ENCODE results near the gene CALD1.

CALD1 gene

GRCh38 chr7:134761266-134761665 is 18.2 kb upstream of the CALD1 start:
- no peaks in the 10 kb centered on the region for H3K4me1 ChIP-seq (ENCODE audit: control insufficient read depth in 1 of 2, insufficient read depth in 2 of 2, low read length in 2 of 2)
- no peak overlapping the region for H3K27ac ChIP-seq (ENCODE audit: low read depth, low read length)
- H3K9ac ChIP-seq (ENCODE audit: low read depth in 1 of 2, low read length in 2 of 2), result no peak overlapping the region
- H3K27me3 ChIP-seq (ENCODE audit: control insufficient read depth in 1 of 2, insufficient read depth in 2 of 2, low read length in 2 of 2), result no peaks in the 10 kb centered on the region
- no peaks in the 10 kb centered on the region for H3K9me3 ChIP-seq (ENCODE audit: control insufficient read depth in 1 of 2, low read length in 2 of 2)
- no peaks in the 10 kb centered on the region for H3K36me3 ChIP-seq (ENCODE audit: control insufficient read depth in 1 of 2, insufficient read depth in 2 of 2, low read length in 2 of 2)
- no peak overlapping the region for H3K4me3 ChIP-seq (ENCODE audit: low read depth in 1 of 2, low read length in 2 of 2)

DNA sequence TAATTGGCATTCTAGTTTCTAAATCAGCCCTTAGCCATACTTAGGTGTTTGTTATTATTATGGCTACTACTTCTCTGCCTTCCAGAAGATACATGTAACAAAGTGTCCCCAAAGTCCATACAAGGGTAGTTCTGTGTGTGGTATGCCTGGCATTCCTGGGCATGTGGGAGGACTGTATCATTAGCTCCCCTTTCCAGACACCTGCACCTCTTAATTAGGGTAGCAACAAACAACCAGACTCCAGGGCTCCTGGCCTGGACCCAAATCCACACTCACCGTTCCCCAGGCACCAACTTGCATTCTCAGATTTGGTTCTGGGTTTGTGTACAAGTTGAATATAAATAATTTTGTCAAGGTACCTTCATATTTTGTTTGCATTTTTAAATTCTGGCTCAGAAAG is 15.5 kb upstream of the CALD1 start:
- no peaks in the 10 kb centered on the region for H3K4me1 ChIP-seq (ENCODE audit: control insufficient read depth in 1 of 2, insufficient read depth in 2 of 2, low read length in 2 of 2)
- no peaks in the 10 kb centered on the region for H3K36me3 ChIP-seq (ENCODE audit: control insufficient read depth in 1 of 2, insufficient read depth in 2 of 2, low read length in 2 of 2)
- no peaks in the 10 kb centered on the region for H3K9me3 ChIP-seq (ENCODE audit: control insufficient read depth in 1 of 2, low read length in 2 of 2)
- no peaks in the 10 kb centered on the region for H3K27me3 ChIP-seq (ENCODE audit: control insufficient read depth in 1 of 2, insufficient read depth in 2 of 2, low read length in 2 of 2)
- no peak overlapping the region for H3K4me3 ChIP-seq (ENCODE audit: low read depth in 1 of 2, low read length in 2 of 2)
- H3K27ac ChIP-seq (ENCODE audit: low read depth, low read length), result no peak overlapping the region
- H3K9ac ChIP-seq (ENCODE audit: low read depth in 1 of 2, low read length in 2 of 2), result no peak overlapping the region

DNA sequence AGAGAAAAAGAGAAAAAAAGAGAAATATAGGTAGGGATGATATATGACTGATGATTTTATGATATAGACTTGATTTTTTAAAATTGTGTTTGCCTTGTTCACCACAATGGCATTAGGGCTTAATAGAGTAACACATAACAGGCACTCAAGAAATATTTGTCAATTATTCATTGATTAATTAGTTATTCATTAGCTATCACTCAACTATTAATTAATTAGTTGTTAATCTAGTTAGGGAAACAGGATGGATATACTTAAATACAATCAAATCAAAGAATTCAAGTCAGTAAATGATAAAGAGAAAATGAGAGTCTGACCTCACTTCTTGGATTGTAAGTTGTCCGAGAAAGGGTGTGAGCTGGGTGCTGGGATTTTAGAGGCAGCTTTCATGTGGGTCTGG is 15.1 kb upstream of the CALD1 start:
- no peak overlapping the region for H3K4me3 ChIP-seq (ENCODE audit: low read depth in 1 of 2, low read length in 2 of 2)
- H3K36me3 ChIP-seq (ENCODE audit: control insufficient read depth in 1 of 2, insufficient read depth in 2 of 2, low read length in 2 of 2), result no peaks in the 10 kb centered on the region
- no peak overlapping the region for H3K27ac ChIP-seq (ENCODE audit: low read depth, low read length)
- no peaks in the 10 kb centered on the region for H3K27me3 ChIP-seq (ENCODE audit: control insufficient read depth in 1 of 2, insufficient read depth in 2 of 2, low read length in 2 of 2)
- no peaks in the 10 kb centered on the region for H3K4me1 ChIP-seq (ENCODE audit: control insufficient read depth in 1 of 2, insufficient read depth in 2 of 2, low read length in 2 of 2)
- no peak overlapping the region for H3K9ac ChIP-seq (ENCODE audit: low read depth in 1 of 2, low read length in 2 of 2)
- H3K9me3 ChIP-seq (ENCODE audit: control insufficient read depth in 1 of 2, low read length in 2 of 2), result no peaks in the 10 kb centered on the region

DNA sequence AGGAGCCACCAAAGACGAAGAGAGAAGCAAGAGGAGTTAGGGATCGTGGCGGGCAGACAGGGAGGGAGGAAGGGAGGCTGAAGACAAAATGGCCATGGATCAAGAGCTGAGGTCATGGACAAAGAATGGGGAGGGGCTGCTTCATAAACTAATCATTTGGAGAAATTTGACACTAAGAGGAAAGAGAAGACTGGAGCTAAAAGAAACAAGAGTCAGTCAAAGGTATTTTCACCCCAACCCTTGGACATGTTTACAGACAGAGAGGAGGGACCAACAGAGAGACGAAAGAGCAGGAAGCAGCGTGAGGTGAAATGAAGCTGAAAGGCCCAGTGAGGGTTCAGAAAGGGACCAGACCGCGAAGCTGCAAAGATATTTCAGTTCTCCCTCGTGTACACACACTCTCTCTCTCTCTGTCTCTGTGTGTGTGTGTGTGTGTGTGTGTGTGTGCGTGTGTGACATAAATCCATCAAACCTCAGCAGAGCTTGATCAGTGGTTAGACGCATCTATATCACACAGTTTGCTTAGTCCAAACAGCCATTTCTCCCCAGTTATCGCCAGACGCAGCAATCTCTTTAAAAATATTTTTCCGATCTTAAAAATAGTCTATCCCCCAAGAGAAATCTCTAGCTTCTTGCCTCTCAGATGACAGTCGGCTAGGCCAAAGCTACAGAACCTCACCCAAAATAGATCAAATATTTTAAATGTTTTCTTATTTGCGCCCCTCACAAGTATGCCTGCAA is 12.5 kb upstream of the CALD1 start:
- Histone ChIP-seq H3K9me3 (ENCODE audit: control insufficient read depth in 1 of 2, low read length in 2 of 2) (no peaks in the 10 kb centered on the region), H3K4me1 (ENCODE audit: control insufficient read depth in 1 of 2, insufficient read depth in 2 of 2, low read length in 2 of 2) (no peaks in the 10 kb centered on the region), H3K27me3 (ENCODE audit: control insufficient read depth in 1 of 2, insufficient read depth in 2 of 2, low read length in 2 of 2) (no peaks in the 10 kb centered on the region), H3K36me3 (ENCODE audit: control insufficient read depth in 1 of 2, insufficient read depth in 2 of 2, low read length in 2 of 2) (no peaks in the 10 kb centered on the region), H3K9ac (ENCODE audit: low read depth in 1 of 2, low read length in 2 of 2) (no peak overlapping the region), H3K27ac (ENCODE audit: low read depth, low read length) (no peak overlapping the region), H3K4me3 (ENCODE audit: low read depth in 1 of 2, low read length in 2 of 2) (no peak overlapping the region)

GRCh38 chr7:134767520-134768168 is 11.8 kb upstream of the CALD1 start:
- no peaks in the 10 kb centered on the region for H3K27me3 ChIP-seq (ENCODE audit: control insufficient read depth in 1 of 2, insufficient read depth in 2 of 2, low read length in 2 of 2)
- no peak overlapping the region for H3K9ac ChIP-seq (ENCODE audit: low read depth in 1 of 2, low read length in 2 of 2)
- H3K4me3 ChIP-seq (ENCODE audit: low read depth in 1 of 2, low read length in 2 of 2), result no peak overlapping the region
- H3K9me3 ChIP-seq (ENCODE audit: control insufficient read depth in 1 of 2, low read length in 2 of 2), result no peaks in the 10 kb centered on the region
- H3K36me3 ChIP-seq (ENCODE audit: control insufficient read depth in 1 of 2, insufficient read depth in 2 of 2, low read length in 2 of 2), result no peaks in the 10 kb centered on the region
- H3K27ac ChIP-seq (ENCODE audit: low read depth, low read length), result no peak overlapping the region
- no peaks in the 10 kb centered on the region for H3K4me1 ChIP-seq (ENCODE audit: control insufficient read depth in 1 of 2, insufficient read depth in 2 of 2, low read length in 2 of 2)

DNA sequence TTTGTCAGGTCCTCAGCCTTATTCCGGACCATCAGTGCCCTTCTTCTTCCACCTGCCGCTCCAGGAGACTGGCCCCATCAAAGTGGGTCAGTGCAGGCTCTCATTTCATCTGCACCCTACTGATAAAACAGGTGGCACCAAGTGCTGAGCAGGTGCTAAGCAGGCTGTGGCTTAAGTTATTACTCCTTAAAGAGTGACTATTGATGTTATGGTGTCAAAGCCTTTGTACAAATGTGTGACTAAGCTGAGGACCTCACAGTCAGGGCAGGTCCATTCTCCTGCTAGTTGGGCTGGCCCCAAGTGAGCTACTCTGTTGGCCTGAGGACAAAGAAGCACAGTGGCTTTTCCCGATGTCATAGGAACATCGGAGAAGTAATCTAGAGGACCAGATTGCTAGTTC is 11.2 kb upstream of the CALD1 start:
- Histone ChIP-seq H3K9me3 (ENCODE audit: control insufficient read depth in 1 of 2, low read length in 2 of 2) (no peaks in the 10 kb centered on the region), H3K36me3 (ENCODE audit: control insufficient read depth in 1 of 2, insufficient read depth in 2 of 2, low read length in 2 of 2) (no peaks in the 10 kb centered on the region), H3K27ac (ENCODE audit: low read depth, low read length) (no peak overlapping the region), H3K4me3 (ENCODE audit: low read depth in 1 of 2, low read length in 2 of 2) (no peak overlapping the region), H3K27me3 (ENCODE audit: control insufficient read depth in 1 of 2, insufficient read depth in 2 of 2, low read length in 2 of 2) (no peaks in the 10 kb centered on the region), H3K9ac (ENCODE audit: low read depth in 1 of 2, low read length in 2 of 2) (no peak overlapping the region), H3K4me1 (ENCODE audit: control insufficient read depth in 1 of 2, insufficient read depth in 2 of 2, low read length in 2 of 2) (no peaks in the 10 kb centered on the region)

- Histone ChIP-seq H3K27ac (ENCODE audit: low read depth, low read length) (no peak overlapping the region), H3K9ac (ENCODE audit: low read depth in 1 of 2, low read length in 2 of 2) (no peak overlapping the region), H3K27me3 (ENCODE audit: control insufficient read depth in 1 of 2, insufficient read depth in 2 of 2, low read length in 2 of 2) (no peaks in the 10 kb centered on the region), H3K36me3 (ENCODE audit: control insufficient read depth in 1 of 2, insufficient read depth in 2 of 2, low read length in 2 of 2) (no peaks in the 10 kb centered on the region), H3K9me3 (ENCODE audit: control insufficient read depth in 1 of 2, low read length in 2 of 2) (no peaks in the 10 kb centered on the region), H3K4me3 (ENCODE audit: low read depth in 1 of 2, low read length in 2 of 2) (no peak overlapping the region), H3K4me1 (ENCODE audit: control insufficient read depth in 1 of 2, insufficient read depth in 2 of 2, low read length in 2 of 2) (no peaks in the 10 kb centered on the region)
Observed at GRCh38 chr7:134770676-134771075, 8.8 kb upstream of the CALD1 start.

DNA sequence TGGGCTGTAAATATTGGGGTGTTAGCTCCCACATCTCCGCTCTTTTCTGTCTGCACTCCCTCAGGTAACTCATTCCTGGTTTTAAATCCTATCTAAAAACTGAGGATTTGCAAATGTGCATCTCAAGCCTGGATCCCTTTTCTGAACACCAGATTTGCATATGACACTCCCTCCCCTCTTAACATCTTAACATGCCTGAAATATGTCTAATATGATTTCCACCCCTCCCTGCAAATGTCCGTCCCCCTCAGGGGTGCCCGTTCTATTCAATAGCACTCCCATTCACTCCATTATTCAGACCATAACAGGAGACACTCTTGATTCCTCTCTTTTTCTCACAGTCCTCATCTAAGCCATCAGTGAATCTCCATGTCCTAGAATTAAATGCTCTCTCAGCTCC is 8.3 kb upstream of the CALD1 start:
- Histone ChIP-seq H3K36me3 (ENCODE audit: control insufficient read depth in 1 of 2, insufficient read depth in 2 of 2, low read length in 2 of 2) (no peaks in the 10 kb centered on the region), H3K9ac (ENCODE audit: low read depth in 1 of 2, low read length in 2 of 2) (no peak overlapping the region), H3K4me3 (ENCODE audit: low read depth in 1 of 2, low read length in 2 of 2) (no peak overlapping the region), H3K9me3 (ENCODE audit: control insufficient read depth in 1 of 2, low read length in 2 of 2) (no peaks in the 10 kb centered on the region), H3K4me1 (ENCODE audit: control insufficient read depth in 1 of 2, insufficient read depth in 2 of 2, low read length in 2 of 2) (no peaks in the 10 kb centered on the region), H3K27ac (ENCODE audit: low read depth, low read length) (no peak overlapping the region), H3K27me3 (ENCODE audit: control insufficient read depth in 1 of 2, insufficient read depth in 2 of 2, low read length in 2 of 2) (no peaks in the 10 kb centered on the region)

- no peak overlapping the region for H3K4me3 ChIP-seq (ENCODE audit: low read depth in 1 of 2, low read length in 2 of 2)
- H3K9ac ChIP-seq (ENCODE audit: low read depth in 1 of 2, low read length in 2 of 2), result no peak overlapping the region
- H3K27ac ChIP-seq (ENCODE audit: low read depth, low read length), result no peak overlapping the region
- H3K36me3 ChIP-seq (ENCODE audit: control insufficient read depth in 1 of 2, insufficient read depth in 2 of 2, low read length in 2 of 2), result no peaks in the 10 kb centered on the region
- no peaks in the 10 kb centered on the region for H3K27me3 ChIP-seq (ENCODE audit: control insufficient read depth in 1 of 2, insufficient read depth in 2 of 2, low read length in 2 of 2)
- H3K9me3 ChIP-seq (ENCODE audit: control insufficient read depth in 1 of 2, low read length in 2 of 2), result no peaks in the 10 kb centered on the region
- H3K4me1 ChIP-seq (ENCODE audit: control insufficient read depth in 1 of 2, insufficient read depth in 2 of 2, low read length in 2 of 2), result no peaks in the 10 kb centered on the region
Observed at GRCh38 chr7:134771889-134772288, 7.5 kb upstream of the CALD1 start.

DNA sequence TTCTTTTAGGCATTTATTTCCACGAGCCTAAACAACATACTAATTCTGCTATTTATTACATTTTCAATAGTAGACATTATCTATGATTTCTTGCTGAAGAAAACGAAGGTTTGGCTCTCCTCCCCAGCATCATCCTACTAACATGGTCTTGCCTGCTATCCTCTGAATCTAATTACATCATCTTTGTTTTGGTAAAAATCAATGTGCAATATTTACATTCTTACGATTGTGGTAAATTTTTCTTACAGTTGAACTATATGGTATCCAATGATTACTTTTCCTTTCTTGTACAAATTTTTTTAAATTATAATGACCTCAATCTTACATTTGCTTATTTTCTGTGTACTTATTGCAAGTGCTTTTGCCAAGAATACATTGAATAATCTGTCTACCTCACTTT is 7.0 kb upstream of the CALD1 start:
- H3K27ac ChIP-seq (ENCODE audit: low read depth, low read length), result no peak overlapping the region
- H3K9me3 ChIP-seq (ENCODE audit: control insufficient read depth in 1 of 2, low read length in 2 of 2), result no peaks in the 10 kb centered on the region
- no peaks in the 10 kb centered on the region for H3K27me3 ChIP-seq (ENCODE audit: control insufficient read depth in 1 of 2, insufficient read depth in 2 of 2, low read length in 2 of 2)
- H3K4me1 ChIP-seq (ENCODE audit: control insufficient read depth in 1 of 2, insufficient read depth in 2 of 2, low read length in 2 of 2), result no peaks in the 10 kb centered on the region
- no peak overlapping the region for H3K9ac ChIP-seq (ENCODE audit: low read depth in 1 of 2, low read length in 2 of 2)
- H3K36me3 ChIP-seq (ENCODE audit: control insufficient read depth in 1 of 2, insufficient read depth in 2 of 2, low read length in 2 of 2), result no peaks in the 10 kb centered on the region
- no peak overlapping the region for H3K4me3 ChIP-seq (ENCODE audit: low read depth in 1 of 2, low read length in 2 of 2)

All from duodenal mucosa (tissue), 2 donors.